ENCODE results near the gene HS1BP3. TPM values are rescaled to one million over a fixed set of nuclear protein-coding genes. Genes with fewer than 3 reads are reported as not detected.

The HS1BP3 gene
- total and polyA plus RNA-seq, 2 of the 13 experiments (the other 11 are each of a cell fraction or from before 2014, with no cell fraction given), result 15.2 to 22.0 TPM

- TF ChIP-seq BRF2 (CRISPR knock-in tag; IDR thresholded peaks at IDR 0.05) (no peak), REXO4 (CRISPR knock-in tag; IDR thresholded peaks at IDR 0.05; ENCODE audit: borderline replicate concordance) (no peak), BRCA1 (CRISPR knock-in tag; IDR thresholded peaks at IDR 0.05) (no peak), ZC3H4 (CRISPR knock-in tag; IDR thresholded peaks at IDR 0.05; ENCODE audit: borderline replicate concordance) (no peak), ZFAT (CRISPR knock-in tag; conservative IDR thresholded peaks at IDR 0.05) (no peak), ZNF501 (CRISPR knock-in tag; IDR thresholded peaks at IDR 0.05) (no peak), RXRA (CRISPR knock-in tag; IDR thresholded peaks at IDR 0.05) (no peak), KLF15 (CRISPR knock-in tag; IDR thresholded peaks at IDR 0.05; ENCODE audit: borderline replicate concordance) (no peak)
These were observed 46.4 kb downstream of the HS1BP3 start (continued) for GRCh38 chr2:20604401-20604911.

DNA sequence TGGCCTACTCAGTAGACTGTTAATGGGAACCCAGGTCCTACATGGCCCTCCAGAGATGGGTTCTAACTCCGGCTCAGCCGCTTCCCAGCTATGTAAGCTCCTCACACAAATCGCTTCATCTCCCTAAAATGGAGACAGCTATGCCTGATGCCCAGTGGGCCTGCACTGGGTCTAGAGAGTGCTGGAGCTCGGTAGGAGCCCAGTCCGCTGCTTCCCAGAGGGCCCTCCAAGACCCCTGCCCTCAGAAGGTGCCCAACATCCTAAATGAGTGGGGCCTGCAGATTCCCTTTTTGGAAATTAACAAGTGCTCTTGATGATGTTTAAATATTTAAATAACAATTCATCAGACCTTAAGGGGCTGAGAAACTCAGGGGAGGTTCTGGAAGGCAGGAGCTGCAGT lies 47.1 kb downstream of the HS1BP3 start:
- Histone ChIP-seq H3K9me3 (ENCODE audit: low read length) (no peaks in the 10 kb centered on the region), H2AFZ (ENCODE audit: low read length) (no peak overlapping the region), H4K20me1 (ENCODE audit: insufficient read depth, low read length) (no peaks in the 10 kb centered on the region), H3K4me3 (replicated peaks in 1 of 3; ENCODE audit: insufficient read depth in 1 of 3, low read depth in 2 of 3, low read length in 3 of 3) (no peak overlapping the region), H3K4me2 (ENCODE audit: low read depth, low read length) (no peak overlapping the region), H3K4me1 (ENCODE audit: insufficient read depth, low read length) (peaks cover 29% of the 10 kb centered on the region), H3K27ac (ENCODE audit: extremely low read length, insufficient read depth, low read length) (no peak overlapping the region), H3K27me3 (ENCODE audit: control insufficient read depth in 1 of 2, insufficient read depth in 2 of 2, low read length in 2 of 2) (no peaks in the 10 kb centered on the region), H3K9ac (ENCODE audit: insufficient read depth, low read depth, low read length) (no peak overlapping the region), H3K79me2 (ENCODE audit: insufficient read depth, low read length) (peaks cover 4% of the 10 kb centered on the region), H3K36me3 (replicated peaks in 1 of 2; ENCODE audit: control insufficient read depth in 1 of 2, insufficient read depth in 2 of 2, low read length in 2 of 2) (no peaks in the 10 kb centered on the region)
- in situ Hi-C loops (cut with HindIII; ENCODE audit: extremely low pct_ligation_motif_present, low pct_unique_long_range_greater_than_20kb) (no loop called here), intact Hi-C loops (cut with micrococcal nuclease; ENCODE audit: unreplicated experiment) (no loop called here)
- FAIRE-seq (no peak), ATAC-seq (no peak), DNase-seq (ENCODE audit: low spot score) (no peak)
- CTCF ChIA-PET (ENCODE audit: low intra/inter-chr PET ratio, low total read pairs), result no interaction called here
- POLR2A ChIA-PET, result interaction anchor here (0.8 to 36.8 kb wide), 4 partner anchors 14 to 152 kb away, joined by 3 to 1537 read pairs (median 6); partner anchors contain the start of gene RHOB
- no TSS peak for BruUV-seq (replicated peaks)
- 99% methylated on average over 5 of the region's 5 CpGs for WGBS (ENCODE audit: low lambda C conversion rate)
- TF ChIP-seq ZNF17 (CRISPR knock-in tag; IDR thresholded peaks at IDR 0.05) (no peak), SAP130 (CRISPR knock-in tag; IDR thresholded peaks at IDR 0.05; ENCODE audit: low read depth) (no peak), FOXJ3 (CRISPR knock-in tag; IDR thresholded peaks at IDR 0.05; ENCODE audit: borderline replicate concordance) (no peak)

Data from HepG2 (cell line).